ENCODE data around the gene FABP7. TPM values are rescaled to one million over a fixed set of nuclear protein-coding genes. Genes with fewer than 3 reads are reported as not detected.

Gene FABP7
- total RNA-seq, 4 donors from 2014 or later, result 22.4 to 78.8 (median 43.2) TPM

DNA sequence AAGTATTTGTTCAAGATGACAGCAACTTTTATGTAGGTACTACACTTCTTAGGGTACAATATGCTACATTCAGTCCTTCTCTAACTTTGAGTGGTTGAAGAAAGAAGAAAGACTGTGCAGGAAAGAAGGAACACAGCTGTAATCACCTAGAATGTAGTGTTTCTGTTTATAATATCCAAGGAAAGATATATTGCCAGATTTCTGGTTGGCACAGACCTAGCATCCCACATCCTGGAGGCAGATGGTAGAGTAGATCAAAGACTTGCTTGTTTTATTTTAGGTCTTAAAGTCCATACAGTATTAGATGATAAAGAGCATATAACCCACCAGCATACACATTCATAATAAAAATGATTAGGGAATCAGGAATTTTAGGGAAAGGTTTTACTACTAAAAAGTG is 13.3 kb upstream of the FABP7 start:
- no peak for DNase-seq (ENCODE audit: low spot score in 2 of 2)
- no peak for TF ChIP-seq POLR2A (IDR thresholded peaks at IDR 0.05)
- TF ChIP-seq, protein P1, sequence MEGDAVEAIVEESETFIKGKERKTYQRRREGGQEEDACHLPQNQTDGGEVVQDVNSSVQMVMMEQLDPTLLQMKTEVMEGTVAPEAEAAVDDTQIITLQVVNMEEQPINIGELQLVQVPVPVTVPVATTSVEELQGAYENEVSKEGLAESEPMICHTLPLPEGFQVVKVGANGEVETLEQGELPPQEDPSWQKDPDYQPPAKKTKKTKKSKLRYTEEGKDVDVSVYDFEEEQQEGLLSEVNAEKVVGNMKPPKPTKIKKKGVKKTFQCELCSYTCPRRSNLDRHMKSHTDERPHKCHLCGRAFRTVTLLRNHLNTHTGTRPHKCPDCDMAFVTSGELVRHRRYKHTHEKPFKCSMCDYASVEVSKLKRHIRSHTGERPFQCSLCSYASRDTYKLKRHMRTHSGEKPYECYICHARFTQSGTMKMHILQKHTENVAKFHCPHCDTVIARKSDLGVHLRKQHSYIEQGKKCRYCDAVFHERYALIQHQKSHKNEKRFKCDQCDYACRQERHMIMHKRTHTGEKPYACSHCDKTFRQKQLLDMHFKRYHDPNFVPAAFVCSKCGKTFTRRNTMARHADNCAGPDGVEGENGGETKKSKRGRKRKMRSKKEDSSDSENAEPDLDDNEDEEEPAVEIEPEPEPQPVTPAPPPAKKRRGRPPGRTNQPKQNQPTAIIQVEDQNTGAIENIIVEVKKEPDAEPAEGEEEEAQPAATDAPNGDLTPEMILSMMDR (IDR thresholded peaks at IDR 0.05), result no peak
- intact Hi-C loops (cut with DNase I; ENCODE audit: low total_unique reads), result no loop called here
- H3K4me3 ChIP-seq (ENCODE audit: low read depth, poor library complexity, severe bottlenecking), result no peak overlapping the region

DNA sequence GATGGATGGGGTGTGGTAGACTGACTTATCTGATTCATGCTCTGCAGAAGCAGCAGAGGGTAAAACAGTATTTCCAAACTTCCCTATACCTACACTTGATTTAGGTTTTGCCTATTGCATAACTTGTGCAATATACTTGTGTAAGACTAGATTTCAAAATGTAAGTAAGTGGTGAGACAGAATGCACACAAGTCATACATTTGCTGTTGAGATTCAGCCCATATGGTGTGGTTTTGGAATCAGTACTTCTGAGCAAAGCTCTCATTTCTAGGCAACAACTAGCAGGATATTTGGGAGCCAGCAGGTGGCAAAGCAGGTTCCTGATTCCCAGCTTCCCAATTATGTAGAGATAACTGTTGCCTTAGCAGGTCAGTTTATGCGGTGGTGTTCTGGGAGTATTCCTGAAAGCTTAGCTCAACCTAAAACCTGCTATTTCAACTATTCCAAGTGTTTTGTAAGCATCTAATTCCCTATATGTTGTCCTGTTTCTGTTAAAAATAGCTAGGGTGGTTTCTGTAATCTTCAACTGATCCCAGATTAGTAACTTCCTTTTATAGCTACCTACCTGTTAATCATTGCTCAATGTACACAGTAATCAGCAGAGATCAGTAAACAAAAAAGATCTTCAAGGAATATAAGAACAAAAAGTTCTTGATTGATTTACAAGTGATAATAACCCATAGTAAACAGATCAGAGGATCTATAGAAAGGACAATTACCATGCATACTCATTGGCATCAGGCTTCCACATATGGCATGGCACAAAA is 8.5 kb upstream of the FABP7 start:
- WGBS, 2 donors, result 17 to 35% methylated on average over 1 of the region's 1 CpG
- no peak for DNase-seq (ENCODE audit: low spot score in 2 of 2)
- TF ChIP-seq, protein P1 (IDR thresholded peaks at IDR 0.05), result no peak
- no peak for TF ChIP-seq POLR2A (IDR thresholded peaks at IDR 0.05)
- intact Hi-C loops (cut with DNase I; ENCODE audit: low total_unique reads), result no loop called here
- H3K4me3 ChIP-seq (ENCODE audit: low read depth, poor library complexity, severe bottlenecking), result no peak overlapping the region

DNA sequence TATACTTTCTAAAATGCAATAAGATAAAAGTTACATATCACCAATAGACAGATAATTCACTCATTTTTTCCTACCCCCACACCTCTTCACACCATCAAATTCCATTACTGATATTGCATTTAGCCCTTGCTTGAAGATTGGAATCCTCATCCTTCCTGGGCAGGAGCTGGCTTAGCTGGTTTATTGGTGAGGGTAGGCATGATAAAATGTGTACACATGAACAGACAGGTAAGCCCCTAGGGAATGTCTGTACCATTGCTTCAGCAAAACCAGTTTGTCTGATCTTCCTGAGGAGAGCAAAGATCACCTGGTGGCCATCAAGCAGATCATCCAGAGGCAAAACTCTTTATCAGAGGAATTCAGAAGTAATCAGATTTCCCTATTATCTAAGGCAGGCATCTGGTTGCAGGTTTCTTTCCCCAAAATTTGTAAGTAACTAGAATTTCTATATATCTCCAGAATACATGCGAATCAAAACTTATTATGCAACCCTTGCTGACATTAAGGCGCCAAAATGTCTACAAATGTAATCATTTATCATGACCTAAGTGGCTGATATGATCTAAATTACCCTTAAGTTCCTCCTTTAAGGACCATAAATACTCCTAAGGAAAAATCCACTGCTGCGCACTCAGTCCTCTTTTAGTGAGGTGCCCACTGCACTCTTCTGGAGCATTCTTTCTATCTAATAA is 6.6 kb upstream of the FABP7 start:
- WGBS, 2 donors, result 55 to 61% methylated on average over 3 of the region's 3 CpGs
- no peak for DNase-seq (ENCODE audit: low spot score in 2 of 2)
- no peak for TF ChIP-seq POLR2A (IDR thresholded peaks at IDR 0.05)
- TF ChIP-seq, protein P1 (IDR thresholded peaks at IDR 0.05), result no peak
- intact Hi-C loops (cut with DNase I; ENCODE audit: low total_unique reads), result no loop called here
- no peak overlapping the region for H3K4me3 ChIP-seq (ENCODE audit: low read depth, poor library complexity, severe bottlenecking)

DNA sequence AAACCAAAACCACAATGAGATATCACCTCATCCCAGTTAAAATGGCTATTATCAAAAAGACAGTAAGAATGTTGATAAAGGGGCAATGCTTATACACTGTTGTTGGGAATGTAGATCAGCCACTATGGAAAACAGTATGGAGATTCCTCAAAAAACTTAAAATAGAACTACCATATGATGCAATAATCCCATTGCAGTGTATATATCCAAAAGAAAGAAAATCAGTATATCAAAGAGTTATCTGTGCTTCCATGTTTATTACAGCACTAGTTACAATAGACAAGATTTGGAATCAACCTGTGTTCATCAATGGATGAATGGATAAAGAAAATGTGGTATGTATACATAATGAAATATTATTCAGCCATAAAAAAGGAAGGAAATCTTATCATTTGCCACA is 3.5 kb upstream of the FABP7 start:
- intact Hi-C loops (cut with DNase I; ENCODE audit: low total_unique reads), result no loop called here
- TF ChIP-seq, protein P1 (IDR thresholded peaks at IDR 0.05), result no peak
- no peak for TF ChIP-seq POLR2A (IDR thresholded peaks at IDR 0.05)
- no peak overlapping the region for H3K4me3 ChIP-seq (ENCODE audit: low read depth, poor library complexity, severe bottlenecking)
- DNase-seq (ENCODE audit: low spot score in 2 of 2), result no peak

DNA sequence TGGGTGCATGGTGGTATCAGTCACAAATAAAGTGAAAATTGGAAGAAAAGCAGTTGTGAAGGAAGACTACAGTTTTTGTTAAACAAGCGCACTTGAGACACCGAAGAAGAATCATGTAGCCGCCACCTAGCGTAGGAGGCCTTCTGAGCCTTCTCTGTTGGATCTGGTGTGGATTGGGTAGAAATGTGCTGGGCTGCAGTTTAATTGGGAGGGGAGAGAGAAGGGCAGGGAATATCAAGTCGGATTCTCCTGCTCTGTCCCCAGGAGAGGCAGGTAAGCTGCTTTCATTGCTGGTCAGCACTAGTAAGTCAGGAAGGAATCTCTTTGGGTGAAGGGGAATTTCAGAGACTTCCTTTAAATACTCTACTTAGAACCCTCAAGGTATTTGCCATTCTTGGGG is 1.2 kb upstream of the FABP7 start:
- TF ChIP-seq, protein P1 (IDR thresholded peaks at IDR 0.05), result no peak
- TF ChIP-seq POLR2A (IDR thresholded peaks at IDR 0.05), result no peak
- WGBS, 2 donors, result 89 to 95% methylated on average over 5 of the region's 5 CpGs
- no peak overlapping the region for H3K4me3 ChIP-seq (ENCODE audit: low read depth, poor library complexity, severe bottlenecking)
- intact Hi-C loops (cut with DNase I; ENCODE audit: low total_unique reads), result no loop called here
- no peak for DNase-seq (ENCODE audit: low spot score in 2 of 2)
